Naive thymus-derived CD4-positive, alpha-beta T cell (primary cell): ENCODE data around the gene LRRN3. TPM values are rescaled to one million over a fixed set of nuclear protein-coding genes. Genes with fewer than 3 reads are reported as not detected.

ENCODE experiments used
- ATAC-seq: fragments of 150-1000 bp; cut with Tn5 transposase; 2 replicates; pipeline ENCODE4 v1.10.0; 2021; ENCODE audit warnings: mild to moderate bottlenecking, moderate library complexity
- CTCF ChIA-PET: fragments of 350-600 bp; sonication (Branson Sonifier 250); formaldehyde crosslinking; loops from one replicate; lab custom pipeline; 2021; ENCODE audit warnings: antibody characterized with exemption; lab: Charles Lee
- POLR2A ChIA-PET: fragments of 350-600 bp; sonication (Branson Sonifier 250); formaldehyde crosslinking; loops from one replicate; lab custom pipeline; 2021; ENCODE audit warnings: antibody characterized with exemption, inconsistent platforms; lab: Charles Lee
- DNase-seq, 9 donors: peaks; one replicate each; pipeline versions ENCODE4 v3.0.0 to v3.0.0-alpha.2; 2020 to 2022; ENCODE audit warnings: mixed read lengths in 1 of 9
- H3K27ac ChIP-seq: one replicate; pipeline ENCODE4 v1.7.0; 2013; ENCODE audit warnings: mild to moderate bottlenecking, low read depth, low read length, moderate library complexity
- H3K27me3 ChIP-seq, 2 donors: one replicate each; pipeline ENCODE4 v1.7.0; 2013; ENCODE audit warnings: low read length in 2 of 2, mild to moderate bottlenecking in 2 of 2, moderate library complexity in 2 of 2; ENCODE audit not compliant: control insufficient read depth in 2 of 2, insufficient read depth in 2 of 2
- H3K36me3 ChIP-seq, 3 experiments: 1 replicate in 2 of 3; 2 replicates in 1 of 3; pipeline ENCODE4 v1.7.0; 2013; ENCODE audit warnings: low read length in 3 of 3, mild to moderate bottlenecking in 3 of 3, moderate library complexity in 1 of 3; ENCODE audit not compliant: insufficient read depth in 3 of 3, control insufficient read depth in 2 of 3
- H3K4me1 ChIP-seq, 2 donors: one replicate each; pipeline ENCODE4 v1.7.0; 2013; ENCODE audit warnings: low read length in 2 of 2, mild to moderate bottlenecking in 2 of 2, moderate library complexity in 1 of 2; ENCODE audit not compliant: control insufficient read depth in 2 of 2, insufficient read depth in 2 of 2
- H3K4me3 ChIP-seq: 2 replicates; pipeline ENCODE4 v1.7.0; 2013; ENCODE audit warnings: mild to moderate bottlenecking, low read length
- H3K9me3 ChIP-seq, 3 experiments: 1 replicate in 2 of 3; 2 replicates in 1 of 3; pipeline ENCODE4 v1.7.0; 2013; ENCODE audit warnings: low read length in 3 of 3; ENCODE audit not compliant: control insufficient read depth in 2 of 3
- H3K27ac Mint-ChIP-seq, 9 donors: one replicate each; pipeline ENCODE4 v1.8.0; 2020 to 2022; ENCODE audit warnings: mixed read lengths in 9 of 9, mild to moderate bottlenecking in 8 of 9, moderate library complexity in 5 of 9, inconsistent platforms in 2 of 9
- H3K27me3 Mint-ChIP-seq, 5 donors: one replicate each; pipeline ENCODE4 v1.8.0; 2021 to 2022; ENCODE audit warnings: mixed read lengths in 5 of 5, mild to moderate bottlenecking in 1 of 5
- H3K36me3 Mint-ChIP-seq, 5 donors: one replicate each; pipeline ENCODE4 v1.8.0; 2020 to 2022; ENCODE audit warnings: mixed read lengths in 5 of 5, mild to moderate bottlenecking in 3 of 5, inconsistent platforms in 1 of 5
- H3K4me1 Mint-ChIP-seq, 7 donors: one replicate each; pipeline ENCODE4 v1.8.0; 2020 to 2022; ENCODE audit warnings: mixed read lengths in 7 of 7, mild to moderate bottlenecking in 3 of 7, inconsistent platforms in 1 of 7
- H3K4me3 Mint-ChIP-seq, 10 donors: one replicate each; pipeline ENCODE4 v1.8.0; 2020 to 2022; ENCODE audit warnings: mild to moderate bottlenecking in 10 of 10, mixed read lengths in 10 of 10, moderate library complexity in 6 of 10, inconsistent platforms in 2 of 10
- H3K9me3 Mint-ChIP-seq, 11 donors: one replicate each; pipeline ENCODE4 v1.8.0; 2020 to 2022; ENCODE audit warnings: mixed read lengths in 11 of 11, mild to moderate bottlenecking in 4 of 11, inconsistent platforms in 1 of 11, moderate library complexity in 1 of 11
- intact Hi-C, 2 donors: fragments of 100-400 bp; cut with micrococcal nuclease; formaldehyde crosslinking; loops; one replicate each; pipeline ENCODE4 v1.15.1; 2023
- polyA plus RNA-seq, 2 donors: library from polyadenylated mRNA; unstranded; fragments of 300-500 nt; fragmentation: Illumina TruSeq; gene quantifications; one replicate each; pipeline ENCODE4 v1.2.3, GENCODE V29; 2021
- total RNA-seq, 6 experiments: library from RNA in 5 of 6; stranded (reverse) in 5 of 6; gene quantifications; 1 replicate in 5 of 6; 2 replicates in 1 of 6; pipeline ENCODE4 v1.2.3 and lab custom pipeline; 2021 to 2026

Gene LRRN3
- total and polyA plus RNA-seq, 7 experiments from 2014 or later, result 7.6 to 288 (median 173) TPM

DNA sequence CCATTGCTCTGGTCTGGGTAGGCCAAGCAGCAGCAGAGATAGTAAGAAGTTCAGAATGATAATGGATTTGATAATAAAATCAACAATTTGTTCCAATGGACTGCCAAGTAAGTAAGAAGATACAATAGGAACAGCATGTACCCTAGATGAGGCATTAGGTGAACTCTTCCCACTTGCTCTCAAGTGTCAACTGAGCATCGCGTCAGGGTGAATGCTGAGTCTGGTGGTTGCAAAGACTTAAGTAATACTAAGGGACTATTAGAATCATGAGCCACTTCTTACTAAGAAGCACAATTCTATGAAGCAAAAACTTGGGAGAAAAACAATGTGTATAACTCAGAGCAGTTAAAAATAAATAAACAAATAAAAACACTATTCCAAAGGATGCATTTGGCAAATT is 54.5 kb downstream of the LRRN3 start:
- ATAC-seq (no peak), DNase-seq (no peak)
- no peaks in the 10 kb centered on the region for H3K4me1 ChIP-seq
- no peak overlapping the region for H3K4me3 ChIP-seq
- H3K9me3 Mint-ChIP-seq, result no peaks in the 10 kb centered on the region
- POLR2A ChIA-PET, result no interaction called here
- no peaks in the 10 kb centered on the region for H3K27me3 Mint-ChIP-seq
- no peak overlapping the region for H3K27ac ChIP-seq
- no peak overlapping the region for H3K4me3 Mint-ChIP-seq
- intact Hi-C loops, result no loop called here
- peaks cover 0 to 5% (median 1%) of the 10 kb centered on the region in 7 donors for H3K4me1 Mint-ChIP-seq
- CTCF ChIA-PET, result interaction anchor here (0.8 kb wide), 1 partner anchor 16 kb away, joined by 3 read pairs; no protein-coding TSS in a partner anchor
- H3K36me3 ChIP-seq, result no peaks in the 10 kb centered on the region
- no peaks in the 10 kb centered on the region for H3K36me3 Mint-ChIP-seq
- H3K27me3 ChIP-seq, result no peaks in the 10 kb centered on the region
- H3K27ac Mint-ChIP-seq, result no peak overlapping the region
- no peaks in the 10 kb centered on the region for H3K9me3 ChIP-seq

DNA sequence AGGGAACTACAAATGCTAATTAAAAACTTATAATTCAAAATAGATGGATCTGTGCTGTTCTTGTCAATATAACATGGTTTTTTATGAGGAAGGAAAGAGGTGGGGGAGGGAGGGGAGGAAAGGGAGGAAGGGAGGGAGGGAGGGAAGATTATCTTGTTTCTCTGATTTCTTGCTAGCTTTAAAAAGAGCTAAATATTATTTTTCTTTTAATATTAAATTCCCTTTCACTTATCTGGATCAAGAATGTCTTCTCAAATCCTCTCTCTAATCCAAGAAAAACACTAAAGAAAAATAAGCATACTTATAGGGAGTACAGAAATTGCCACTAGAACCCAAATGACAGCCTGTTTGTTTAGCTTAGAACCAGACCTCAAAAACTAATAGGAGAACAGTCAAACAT is 55.2 kb downstream of the LRRN3 start:
- ATAC-seq (no peak), DNase-seq (no peak)
- H3K9me3 ChIP-seq, result no peaks in the 10 kb centered on the region
- H3K27me3 Mint-ChIP-seq, result no peaks in the 10 kb centered on the region
- no peak overlapping the region for H3K4me3 Mint-ChIP-seq
- intact Hi-C loops, result no loop called here
- H3K36me3 ChIP-seq, result no peaks in the 10 kb centered on the region
- H3K27me3 ChIP-seq, result no peaks in the 10 kb centered on the region
- no peaks in the 10 kb centered on the region for H3K4me1 ChIP-seq
- H3K4me1 Mint-ChIP-seq, result peaks cover 0 to 5% (median 0%) of the 10 kb centered on the region in 7 donors
- H3K27ac Mint-ChIP-seq, result no peak overlapping the region
- ChIA-PET POLR2A (no interaction called here), CTCF (no interaction called here)
- no peaks in the 10 kb centered on the region for H3K9me3 Mint-ChIP-seq
- no peak overlapping the region for H3K4me3 ChIP-seq
- H3K27ac ChIP-seq, result no peak overlapping the region
- peaks cover 0 to 3% (median 0%) of the 10 kb centered on the region in 5 donors for H3K36me3 Mint-ChIP-seq

DNA sequence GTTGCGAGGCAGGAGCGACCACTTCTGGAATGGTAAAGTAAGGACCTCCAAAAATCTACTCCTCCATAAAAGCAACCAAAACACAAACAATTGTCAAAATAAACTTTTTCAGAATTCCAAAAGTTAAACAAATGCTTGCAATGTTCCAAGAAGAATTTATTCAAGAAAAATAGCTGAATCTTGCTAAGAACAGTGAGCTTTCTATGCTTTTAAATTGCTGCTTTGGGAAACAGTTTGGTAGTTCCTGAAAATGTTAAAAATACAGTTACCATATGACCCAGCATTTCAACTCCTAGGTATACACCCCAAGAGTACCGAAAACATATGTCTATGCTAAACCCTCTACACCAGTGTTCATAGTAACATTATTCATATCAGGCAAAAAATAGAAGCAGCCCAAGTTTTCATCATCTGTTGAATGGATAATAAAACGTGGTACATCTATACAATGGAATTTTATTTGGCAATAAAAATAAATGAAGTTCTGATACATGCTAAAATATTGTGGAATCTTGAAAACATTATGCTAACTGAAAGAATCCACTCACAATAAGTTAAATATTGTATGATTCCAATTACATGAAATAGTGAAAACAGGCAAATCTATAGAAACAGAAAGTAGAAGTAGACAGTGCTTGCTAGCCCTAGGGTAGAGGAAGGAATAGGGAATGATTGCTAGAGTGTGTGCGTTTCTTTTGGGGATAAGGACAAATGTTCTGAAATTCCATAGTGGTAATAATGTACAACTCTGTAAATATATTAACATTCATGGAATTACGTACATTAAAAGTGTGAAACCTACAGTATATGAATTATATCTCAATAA is 57.0 kb downstream of the LRRN3 start:
- ATAC-seq (no peak), DNase-seq (no peak)
- H3K27me3 Mint-ChIP-seq, result no peaks in the 10 kb centered on the region
- peaks cover 0 to 5% (median 0%) of the 10 kb centered on the region in 7 donors for H3K4me1 Mint-ChIP-seq
- no peak overlapping the region for H3K27ac Mint-ChIP-seq
- ChIA-PET CTCF (no interaction called here), POLR2A (interaction anchor here (0.7 kb wide), 1 partner anchor 295 kb away, joined by 3 read pairs; no protein-coding TSS in a partner anchor)
- H3K4me3 Mint-ChIP-seq, result no peak overlapping the region
- Histone ChIP-seq H3K4me1 (no peaks in the 10 kb centered on the region), H3K27me3 (no peaks in the 10 kb centered on the region), H3K27ac (no peak overlapping the region), H3K9me3 (no peaks in the 10 kb centered on the region), H3K4me3 (no peak overlapping the region), H3K36me3 (no peaks in the 10 kb centered on the region)
- no peaks in the 10 kb centered on the region for H3K9me3 Mint-ChIP-seq
- peaks cover 0 to 5% (median 0%) of the 10 kb centered on the region in 5 donors for H3K36me3 Mint-ChIP-seq
- intact Hi-C loops, result no loop called here

DNA sequence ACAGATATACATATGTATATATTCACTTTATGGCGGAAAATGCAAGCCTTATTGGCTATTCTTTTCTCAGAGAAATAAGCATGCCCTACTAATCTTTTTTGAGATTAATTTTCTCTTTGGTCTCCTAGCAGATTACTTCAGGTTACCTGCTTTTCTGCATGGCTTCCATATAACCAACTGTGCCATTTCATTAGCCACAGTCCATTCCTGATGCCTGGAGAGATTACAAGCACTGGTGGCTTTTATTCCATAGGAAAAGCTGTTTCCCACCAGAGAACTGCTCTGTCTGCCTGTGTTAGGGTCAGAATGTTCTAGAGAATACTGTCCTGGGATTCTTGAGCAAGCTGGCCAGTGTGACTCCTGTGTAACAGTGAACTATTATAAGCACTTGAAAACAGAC is 59.8 kb downstream of the LRRN3 start:
- H3K4me3 Mint-ChIP-seq, result no peak overlapping the region
- no peak overlapping the region for H3K27ac Mint-ChIP-seq
- Histone ChIP-seq H3K27me3 (no peaks in the 10 kb centered on the region), H3K27ac (no peak overlapping the region), H3K4me1 (no peaks in the 10 kb centered on the region), H3K36me3 (no peaks in the 10 kb centered on the region), H3K4me3 (no peak overlapping the region), H3K9me3 (no peaks in the 10 kb centered on the region)
- no peaks in the 10 kb centered on the region for H3K9me3 Mint-ChIP-seq
- no peaks in the 10 kb centered on the region for H3K27me3 Mint-ChIP-seq
- CTCF ChIA-PET, result no interaction called here
- DNase-seq (no peak), ATAC-seq (no peak)
- intact Hi-C loops, result no loop called here
- H3K36me3 Mint-ChIP-seq, result peaks cover 0 to 5% (median 0%) of the 10 kb centered on the region in 5 donors
- POLR2A ChIA-PET, result no interaction called here
- peaks cover 0 to 5% (median 0%) of the 10 kb centered on the region in 7 donors for H3K4me1 Mint-ChIP-seq

DNA sequence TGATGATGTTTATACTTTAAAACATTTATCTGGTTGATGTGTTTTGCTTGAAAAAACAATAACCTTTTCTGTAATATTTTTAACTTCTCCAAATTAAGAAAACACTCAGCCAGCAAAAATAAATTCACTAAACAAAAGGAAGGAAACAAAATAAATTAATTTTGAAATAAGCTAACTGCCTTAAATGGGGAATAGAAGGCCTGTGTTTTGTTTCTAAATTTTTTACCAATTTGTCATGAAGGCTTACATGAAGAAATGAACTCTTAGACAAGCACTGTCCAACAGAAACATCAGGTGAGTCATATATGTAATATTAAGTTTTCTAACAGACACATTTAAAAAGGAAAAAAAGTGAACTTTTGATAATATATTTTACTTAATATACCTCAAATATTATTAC is 68.5 kb downstream of the LRRN3 start:
- ChIA-PET CTCF (no interaction called here), POLR2A (no interaction called here)
- no peak overlapping the region for H3K4me3 ChIP-seq
- H3K9me3 ChIP-seq, result no peaks in the 10 kb centered on the region
- peaks cover 0 to 12% (median 6%) of the 10 kb centered on the region in 7 donors for H3K4me1 Mint-ChIP-seq
- H3K27ac Mint-ChIP-seq, result no peak overlapping the region
- no peaks in the 10 kb centered on the region for H3K36me3 Mint-ChIP-seq
- ATAC-seq (no peak), DNase-seq (no peak)
- no peaks in the 10 kb centered on the region for H3K27me3 ChIP-seq
- no peak overlapping the region for H3K27ac ChIP-seq
- no peak overlapping the region for H3K4me3 Mint-ChIP-seq
- no peaks in the 10 kb centered on the region for H3K36me3 ChIP-seq
- H3K9me3 Mint-ChIP-seq, result no peaks in the 10 kb centered on the region
- no peaks in the 10 kb centered on the region for H3K27me3 Mint-ChIP-seq
- intact Hi-C loops, result no loop called here
- no peaks in the 10 kb centered on the region for H3K4me1 ChIP-seq

DNA sequence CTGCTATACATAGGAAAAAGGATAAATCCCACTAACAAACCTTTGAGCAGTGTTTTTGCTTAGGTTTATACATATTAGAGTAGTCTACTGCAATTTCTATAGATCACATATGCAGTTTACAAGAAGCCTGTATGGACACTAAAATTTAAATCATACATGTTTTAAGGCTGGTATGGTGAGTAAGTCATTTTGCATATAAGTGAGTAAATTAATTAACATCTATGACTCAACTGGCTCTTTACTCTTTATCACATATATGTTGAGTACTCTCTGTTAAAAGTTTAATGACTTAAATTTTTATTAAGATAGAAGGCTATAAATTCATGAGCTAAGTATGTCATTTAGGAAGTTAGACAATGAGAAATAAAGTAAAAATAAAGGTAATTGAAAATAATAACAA is 69.4 kb downstream of the LRRN3 start:
- H3K4me1 ChIP-seq, result no peaks in the 10 kb centered on the region
- DNase-seq (no peak), ATAC-seq (no peak)
- H3K27ac ChIP-seq, result no peak overlapping the region
- Mint-ChIP-seq H3K27me3 (no peaks in the 10 kb centered on the region), H3K4me3 (no peak overlapping the region), H3K27ac (no peak overlapping the region), H3K4me1 (peaks cover 0 to 12% (median 6%) of the 10 kb centered on the region in 7 donors), H3K36me3 (no peaks in the 10 kb centered on the region), H3K9me3 (no peaks in the 10 kb centered on the region)
- intact Hi-C loops, result no loop called here
- H3K4me3 ChIP-seq, result no peak overlapping the region
- ChIA-PET CTCF (no interaction called here), POLR2A (no interaction called here)
- no peaks in the 10 kb centered on the region for H3K27me3 ChIP-seq
- H3K36me3 ChIP-seq, result no peaks in the 10 kb centered on the region
- H3K9me3 ChIP-seq, result no peaks in the 10 kb centered on the region

DNA sequence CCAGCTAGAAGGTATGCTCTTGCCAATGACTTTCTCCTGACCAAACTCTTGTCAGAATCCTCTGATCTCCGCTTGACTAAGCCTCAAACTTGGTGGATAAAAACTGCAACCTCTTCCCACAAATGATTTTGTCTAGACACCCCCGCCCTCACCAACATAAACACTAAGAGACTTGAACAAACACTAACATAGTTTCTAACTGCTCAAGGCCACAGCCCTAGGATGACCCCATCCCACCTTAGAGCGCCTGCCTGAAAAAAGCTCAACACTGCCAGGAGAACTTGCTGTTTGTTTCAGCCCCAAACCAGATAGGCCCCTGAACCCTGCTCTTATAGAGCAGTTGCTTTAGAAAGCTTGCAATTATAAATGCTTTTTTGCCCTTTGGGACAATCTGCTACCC is 71.8 kb downstream of the LRRN3 start:
- H3K27me3 ChIP-seq, result no peaks in the 10 kb centered on the region
- ChIA-PET CTCF (interaction anchor here (0.7 kb wide), 1 partner anchor 403 kb away, joined by 3 read pairs; no protein-coding TSS in a partner anchor), POLR2A (no interaction called here)
- no peak overlapping the region for H3K27ac ChIP-seq
- no peaks in the 10 kb centered on the region for H3K9me3 ChIP-seq
- Mint-ChIP-seq H3K4me1 (peaks cover 0 to 8% (median 0%) of the 10 kb centered on the region in 7 donors), H3K36me3 (peaks cover 0 to 9% (median 0%) of the 10 kb centered on the region in 5 donors), H3K9me3 (peaks cover 0 to 7% (median 0%) of the 10 kb centered on the region in 11 donors), H3K4me3 (no peak overlapping the region), H3K27ac (no peak overlapping the region), H3K27me3 (no peaks in the 10 kb centered on the region)
- ATAC-seq (no peak), DNase-seq (no peak)
- intact Hi-C loops, result no loop called here
- H3K4me1 ChIP-seq, result no peaks in the 10 kb centered on the region
- H3K36me3 ChIP-seq, result no peaks in the 10 kb centered on the region
- H3K4me3 ChIP-seq, result no peak overlapping the region
